Middle frontal gyrus (tissue), 1 donor: Measurements from ENCODE around the gene TSHZ1.

Experiments
- DNase-seq: peaks from one replicate; pipeline ENCODE4 v3.0.0-alpha.2; 2015; ENCODE audit warnings: low spot score; ENCODE audit errors: extremely low spot score

Gene TSHZ1

DNA sequence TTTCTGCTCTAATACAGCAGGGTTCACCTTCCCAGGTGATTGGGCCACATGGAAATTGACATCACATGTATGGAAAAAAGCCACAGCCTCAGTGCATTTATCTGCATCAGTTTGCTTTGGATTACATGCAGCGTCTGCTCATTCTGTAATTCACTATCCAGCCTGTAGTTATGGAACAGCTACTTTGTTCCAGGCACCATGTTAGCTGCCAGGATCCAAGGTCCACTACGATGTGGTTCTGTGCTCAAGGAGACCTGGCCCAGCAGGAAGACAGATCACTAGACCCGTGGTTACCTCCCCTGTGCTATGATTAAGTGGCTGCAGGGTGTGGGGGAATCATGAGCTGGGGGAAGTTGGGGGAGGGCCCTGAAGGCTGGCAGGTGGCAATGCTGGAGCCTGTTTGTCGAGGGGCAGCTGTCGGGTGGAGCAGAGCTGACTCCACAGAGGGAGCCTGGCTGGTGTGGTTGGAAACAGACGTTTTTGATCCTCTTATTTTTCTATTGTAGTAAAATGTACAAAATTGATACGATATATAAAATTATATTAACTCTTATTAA is 58.6 kb downstream of the TSHZ1 start:
- DNase-seq, result no peak

DNA sequence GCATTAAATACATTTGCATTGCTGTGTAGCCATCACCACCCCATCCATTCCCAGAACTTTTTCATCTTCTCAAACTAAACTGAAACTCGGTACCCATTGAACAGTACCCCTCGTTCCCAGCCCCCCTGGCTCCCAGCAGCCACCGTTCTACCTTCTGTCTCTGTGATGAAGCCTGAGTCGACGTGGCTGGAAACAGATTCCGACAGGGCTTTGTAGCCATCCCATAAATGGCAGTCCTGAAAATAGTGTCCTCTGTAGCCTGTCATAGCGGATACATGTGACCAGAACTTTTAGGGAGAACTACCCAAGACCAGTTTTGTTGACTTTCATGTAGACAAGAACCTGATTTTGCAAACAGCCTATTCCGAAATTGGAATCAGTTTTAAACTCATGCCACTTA is 59.1 kb downstream of the TSHZ1 start:
- DNase-seq, result no peak

DNA sequence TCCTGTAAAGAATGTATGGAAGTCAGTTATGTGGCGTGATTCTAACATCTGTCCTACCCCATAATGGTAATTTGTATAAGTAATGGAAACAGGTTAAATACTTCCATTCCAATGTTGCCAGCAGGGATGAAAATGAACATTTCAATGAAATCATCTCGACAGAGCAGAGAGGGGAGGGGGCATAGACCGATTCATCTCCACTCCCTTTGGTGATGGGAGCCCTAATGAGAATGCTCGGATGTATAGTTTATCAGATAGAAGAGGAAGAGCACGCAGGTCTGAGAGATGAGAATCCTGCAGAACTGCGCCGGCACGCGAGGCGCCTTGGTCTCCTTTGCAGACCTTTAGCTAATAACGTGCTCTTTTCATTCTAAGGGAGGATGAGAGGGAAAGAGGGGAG is 61.4 kb downstream of the TSHZ1 start:
- DNase-seq, result no peak

DNA sequence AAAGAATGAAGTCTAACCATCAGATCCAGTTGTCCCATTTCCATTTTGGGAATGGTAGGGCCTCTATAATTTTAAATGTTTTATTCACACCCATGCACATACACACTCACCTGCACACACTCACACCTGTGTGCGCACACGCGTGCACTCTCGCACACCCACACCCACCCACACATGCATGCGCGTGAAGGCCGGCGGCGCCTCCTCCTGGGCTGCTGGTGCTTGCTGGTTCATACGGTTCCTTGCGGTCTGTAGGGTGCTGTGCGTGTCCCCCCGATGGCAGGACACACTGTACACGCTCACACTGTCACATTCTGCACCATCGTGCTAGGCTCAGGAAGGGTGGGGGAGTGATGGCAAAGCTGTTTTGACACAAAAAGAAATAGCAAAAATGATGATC is 63.2 kb downstream of the TSHZ1 start:
- DNase-seq, result no peak

DNA sequence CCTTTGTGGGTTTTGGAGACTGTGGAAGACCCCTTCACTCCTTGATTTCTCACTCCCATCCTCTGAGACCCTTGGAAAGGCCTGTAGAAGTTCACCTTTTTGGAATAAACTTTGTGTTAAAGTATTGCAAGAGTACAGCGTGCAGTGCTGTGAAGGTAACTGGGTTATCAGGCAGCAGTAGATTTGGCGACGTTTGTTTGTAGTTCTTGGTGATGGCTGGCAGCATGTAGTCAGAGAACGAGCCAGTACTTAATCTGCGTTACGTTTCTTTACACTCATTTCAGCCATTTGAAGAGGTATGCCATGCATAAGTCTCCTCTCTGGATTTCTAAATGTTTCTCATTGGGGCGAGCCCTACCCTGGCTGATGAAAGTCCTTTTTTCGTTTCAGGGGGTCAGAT is 64.6 kb downstream of the TSHZ1 start:
- no peak for DNase-seq

DNA sequence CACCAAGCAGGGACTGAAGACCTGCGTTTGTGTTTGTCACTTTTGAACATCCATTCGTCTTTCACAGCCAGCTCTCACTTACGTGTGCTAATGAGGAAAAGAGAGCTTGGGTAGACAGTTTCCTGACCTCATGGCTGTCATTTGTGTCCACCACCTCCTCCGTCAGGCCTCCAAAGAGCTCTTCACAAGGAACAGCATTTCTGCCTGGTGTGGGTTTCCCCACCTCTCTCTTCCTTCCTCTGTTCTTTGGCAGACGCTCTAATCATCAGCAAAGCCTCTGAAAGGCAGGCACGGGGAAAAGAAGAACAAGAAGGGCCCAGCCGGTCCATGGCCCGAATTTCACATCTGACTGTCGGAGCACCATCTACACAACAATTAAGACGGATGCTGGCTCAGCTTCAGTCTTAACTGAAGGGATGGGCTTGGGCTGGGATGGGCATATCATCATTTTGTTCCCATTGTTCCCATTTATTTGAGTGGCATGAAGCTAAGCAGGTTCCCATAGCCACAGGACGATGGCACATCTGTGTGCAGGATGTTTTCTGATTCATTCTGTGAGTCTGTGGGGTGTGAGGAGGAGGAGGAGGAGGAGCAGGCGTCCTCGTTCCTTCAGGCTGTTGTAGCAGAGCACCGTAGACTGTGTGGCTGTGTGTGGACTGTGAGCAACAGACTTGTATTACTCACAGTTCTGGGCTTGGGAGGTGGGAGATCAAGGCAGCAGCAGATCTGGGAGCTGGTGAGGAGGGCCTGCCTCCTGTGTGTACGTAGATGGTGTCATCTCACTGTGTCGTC is 66.4 kb downstream of the TSHZ1 start:
- DNase-seq, result no peak

DNA sequence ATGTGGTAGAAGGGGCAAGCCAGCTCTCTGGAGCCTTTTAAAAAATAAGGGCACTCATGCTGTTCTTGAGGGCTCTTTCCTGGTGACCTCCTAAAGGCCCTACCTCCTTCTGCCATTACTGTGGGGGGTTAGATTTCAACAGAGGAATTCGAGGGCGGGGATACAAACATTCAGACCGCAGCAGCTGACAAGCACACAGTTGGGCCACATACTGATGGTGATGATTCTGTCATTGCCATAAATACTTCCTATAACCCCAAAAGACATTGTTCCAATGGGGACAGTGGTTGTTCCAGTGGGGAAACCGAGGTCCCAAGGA is 67.0 kb downstream of the TSHZ1 start:
- no peak for DNase-seq

DNA sequence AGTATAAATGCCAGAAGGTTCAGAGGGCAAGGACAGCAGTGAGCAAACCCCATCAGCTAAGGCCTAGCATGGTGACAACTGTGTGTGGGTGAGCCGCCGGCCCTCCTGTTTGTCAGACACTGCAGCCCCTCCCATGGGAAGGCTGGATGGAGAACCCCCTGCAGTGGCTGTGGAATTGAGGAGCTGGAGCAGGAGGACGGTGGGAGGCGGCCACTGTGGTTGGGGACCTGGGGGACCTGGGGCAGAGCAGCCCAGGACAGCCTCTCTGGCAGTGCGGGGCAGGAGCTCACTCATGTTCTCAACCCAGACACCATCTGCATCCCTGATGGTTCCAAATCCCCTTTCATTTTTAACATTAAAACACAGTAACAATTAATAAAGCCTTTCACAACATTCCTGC is 68.8 kb downstream of the TSHZ1 start:
- no peak for DNase-seq

DNA sequence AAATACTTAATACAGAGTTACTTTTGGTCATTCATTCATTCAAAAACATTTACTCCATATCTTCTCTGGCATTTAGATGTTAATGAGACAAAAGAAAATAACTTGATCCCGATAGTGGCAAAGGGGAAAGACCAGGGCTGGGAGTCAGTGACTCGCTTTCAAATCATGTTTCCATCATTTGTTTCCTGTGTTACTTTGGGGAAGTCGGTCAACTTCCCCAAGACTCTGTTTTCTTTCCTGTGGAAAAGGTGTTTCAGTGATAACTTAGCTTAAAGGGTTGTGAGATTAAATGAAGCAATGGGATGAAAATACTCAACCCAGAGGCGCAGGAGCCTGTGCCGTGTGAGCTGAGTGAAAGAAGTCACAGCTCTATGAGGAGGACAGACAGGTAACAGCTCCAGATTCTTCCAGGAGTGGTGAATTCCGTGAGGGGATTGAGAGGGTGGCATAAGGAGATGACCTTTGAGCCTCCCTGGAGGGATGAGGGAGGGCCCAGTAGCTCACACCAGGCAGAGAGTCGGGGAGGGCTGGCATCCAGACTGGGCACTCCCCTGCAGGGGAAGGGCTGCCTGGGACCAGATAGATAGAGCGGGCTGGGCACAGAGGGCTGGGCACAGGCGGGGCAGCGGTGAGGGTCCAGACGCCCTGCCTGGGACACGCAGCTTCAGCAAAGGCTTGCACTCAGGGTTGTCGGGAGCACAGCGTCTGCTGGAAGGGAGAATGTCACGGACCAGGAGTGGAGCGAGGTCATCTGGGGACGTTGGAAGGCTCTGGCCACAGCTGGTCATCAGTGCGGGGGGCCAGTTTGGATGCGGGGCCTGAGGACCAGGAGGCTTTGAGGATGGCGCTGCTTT is 70.1 kb downstream of the TSHZ1 start:
- DNase-seq, result no peak

DNA sequence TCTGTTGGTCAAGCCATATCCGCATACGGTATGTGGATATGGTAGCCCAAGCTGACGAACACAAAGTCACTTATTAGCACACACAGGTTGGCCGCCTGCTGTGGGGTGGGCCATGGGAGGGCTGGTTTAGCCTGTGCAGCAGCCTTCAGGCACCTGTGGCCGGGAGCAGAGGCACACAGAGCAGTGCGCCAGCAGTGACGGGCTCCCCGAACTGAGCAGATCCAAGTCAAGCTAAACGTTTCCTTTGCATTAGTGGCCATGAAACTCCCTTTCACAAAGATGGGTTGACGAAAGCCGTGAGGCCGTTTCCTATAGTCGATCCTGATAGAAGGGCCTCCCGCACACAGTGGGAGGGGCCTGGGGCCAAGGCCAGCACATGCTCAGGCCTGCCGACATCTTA is 72.1 kb downstream of the TSHZ1 start:
- DNase-seq, result no peak

DNA sequence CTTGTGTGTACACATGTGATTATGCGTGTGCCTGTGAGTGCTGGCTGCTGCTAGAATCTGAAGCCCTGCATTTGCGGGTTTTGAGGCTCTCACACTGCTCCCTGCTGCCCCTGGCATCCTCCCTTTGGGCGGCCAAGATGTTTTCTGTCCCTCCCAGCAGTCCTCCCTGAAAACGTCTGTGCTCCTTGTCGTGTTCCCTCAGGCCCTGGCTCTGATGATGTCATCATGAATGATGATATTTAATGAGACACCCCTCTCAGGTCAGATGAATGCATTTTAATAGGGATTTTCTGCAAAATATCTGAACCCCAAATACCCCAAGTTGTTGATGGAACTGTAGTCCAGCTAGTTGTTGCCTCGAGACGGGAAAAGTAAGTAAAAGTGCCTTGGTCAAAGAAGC is 73.1 kb downstream of the TSHZ1 start:
- DNase-seq, result no peak

DNA sequence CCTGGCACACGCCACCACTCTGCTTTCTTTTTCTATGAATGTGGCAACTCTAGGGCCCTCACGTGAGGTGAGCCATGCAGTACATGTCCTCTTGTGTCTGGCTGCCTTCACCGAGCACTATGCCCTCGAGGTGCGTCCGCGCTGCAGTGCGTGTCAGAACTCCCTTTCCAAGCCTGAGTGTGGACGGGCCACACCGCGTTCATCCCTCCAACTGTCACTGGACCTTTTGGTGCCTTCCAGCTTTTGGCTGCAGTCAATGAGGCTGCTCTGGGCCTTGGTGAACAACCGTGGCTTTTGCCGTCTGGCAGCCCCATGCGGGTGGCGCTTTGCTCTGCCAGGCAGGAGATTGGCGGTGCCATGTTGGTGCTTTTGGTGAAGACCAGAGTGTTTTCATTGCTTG is 74.0 kb downstream of the TSHZ1 start:
- DNase-seq, result no peak

DNA sequence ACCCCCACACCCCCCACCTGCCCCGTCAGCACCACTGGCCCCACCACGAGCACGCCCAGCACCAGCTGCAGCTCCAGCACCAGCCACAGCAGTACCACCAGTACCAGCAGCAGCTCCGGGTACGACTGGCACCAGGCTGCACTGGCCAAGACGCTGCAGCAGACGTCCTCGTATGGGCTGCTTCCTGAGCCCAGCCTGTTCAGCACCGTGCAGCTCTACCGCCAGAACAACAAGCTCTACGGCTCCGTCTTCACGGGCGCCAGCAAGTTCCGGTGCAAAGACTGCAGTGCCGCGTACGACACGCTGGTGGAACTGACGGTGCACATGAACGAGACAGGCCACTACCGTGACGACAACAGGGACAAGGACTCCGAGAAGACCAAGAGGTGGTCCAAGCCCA is 75.3 kb downstream of the TSHZ1 start:
- DNase-seq, result no peak

DNA sequence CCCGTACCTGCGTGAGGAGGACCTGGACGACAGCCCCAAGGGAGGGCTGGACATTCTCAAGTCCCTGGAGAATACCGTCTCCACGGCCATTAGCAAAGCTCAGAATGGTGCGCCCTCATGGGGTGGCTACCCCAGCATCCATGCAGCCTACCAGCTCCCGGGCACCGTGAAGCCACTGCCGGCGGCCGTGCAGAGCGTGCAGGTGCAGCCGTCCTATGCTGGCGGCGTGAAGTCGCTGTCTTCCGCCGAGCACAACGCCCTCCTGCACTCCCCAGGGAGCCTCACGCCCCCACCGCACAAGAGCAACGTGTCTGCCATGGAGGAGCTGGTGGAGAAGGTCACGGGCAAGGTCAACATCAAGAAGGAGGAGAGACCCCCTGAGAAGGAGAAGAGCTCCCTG is 76.4 kb downstream of the TSHZ1 start:
- DNase-seq, result no peak

DNA sequence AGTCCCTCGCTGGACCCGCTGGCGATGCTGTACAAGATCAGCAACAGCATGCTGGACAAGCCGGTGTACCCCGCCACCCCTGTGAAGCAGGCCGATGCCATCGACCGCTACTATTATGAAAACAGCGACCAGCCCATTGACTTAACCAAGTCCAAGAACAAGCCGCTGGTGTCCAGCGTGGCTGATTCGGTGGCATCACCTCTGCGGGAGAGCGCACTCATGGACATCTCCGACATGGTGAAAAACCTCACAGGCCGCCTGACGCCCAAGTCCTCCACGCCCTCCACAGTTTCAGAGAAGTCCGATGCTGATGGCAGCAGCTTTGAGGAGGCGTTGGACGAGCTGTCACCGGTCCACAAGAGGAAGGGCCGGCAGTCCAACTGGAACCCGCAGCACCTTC is 77.1 kb downstream of the TSHZ1 start:
- no peak for DNase-seq

DNA sequence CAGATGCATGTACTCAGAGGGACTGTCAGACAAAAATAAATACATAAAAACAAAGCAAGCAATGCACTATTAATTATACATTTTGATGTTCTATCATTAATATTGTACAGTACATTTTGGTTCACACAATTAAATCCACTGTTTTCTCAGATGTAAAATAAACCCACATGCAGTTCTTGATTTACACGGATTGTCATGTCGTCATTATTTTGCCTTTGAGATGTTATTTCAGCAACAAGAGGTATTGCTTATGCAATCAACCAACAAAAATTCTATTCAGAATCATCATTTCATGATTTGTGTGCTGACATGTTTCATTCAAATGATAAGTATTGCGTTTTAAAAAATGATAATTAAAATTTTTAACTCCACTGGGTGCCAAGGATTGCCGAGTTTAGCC is 79.2 kb downstream of the TSHZ1 start:
- DNase-seq, result no peak

DNA sequence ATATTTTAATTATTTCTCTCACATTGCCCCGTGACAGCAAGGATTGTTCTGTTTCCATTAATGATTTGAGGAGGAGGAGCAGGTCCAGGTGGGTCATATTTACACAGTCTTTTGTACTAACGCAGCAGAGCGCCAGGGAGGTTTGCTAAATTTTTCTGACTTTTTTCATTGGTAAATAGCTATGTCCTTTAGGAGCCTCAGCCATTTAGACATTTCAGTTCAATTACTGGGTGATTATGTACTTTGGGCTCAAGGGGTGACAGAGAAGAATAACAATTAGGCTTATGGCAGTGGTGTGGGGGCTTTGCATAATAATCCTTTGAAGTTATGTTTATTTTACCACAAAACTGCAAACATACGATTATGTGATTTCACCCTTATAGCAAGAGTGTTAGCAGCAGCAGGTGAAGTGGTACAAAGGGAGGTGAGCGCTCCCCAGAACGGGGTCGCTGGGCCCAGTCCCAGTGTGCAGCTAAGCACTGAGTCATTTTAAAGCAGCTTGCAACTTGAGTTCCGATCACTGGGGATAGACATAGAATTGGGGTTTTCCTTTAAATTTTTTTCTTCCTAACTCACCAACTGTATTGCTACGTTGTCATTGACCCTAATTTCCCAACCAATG is 80.3 kb downstream of the TSHZ1 start:
- DNase-seq, result no peak

DNA sequence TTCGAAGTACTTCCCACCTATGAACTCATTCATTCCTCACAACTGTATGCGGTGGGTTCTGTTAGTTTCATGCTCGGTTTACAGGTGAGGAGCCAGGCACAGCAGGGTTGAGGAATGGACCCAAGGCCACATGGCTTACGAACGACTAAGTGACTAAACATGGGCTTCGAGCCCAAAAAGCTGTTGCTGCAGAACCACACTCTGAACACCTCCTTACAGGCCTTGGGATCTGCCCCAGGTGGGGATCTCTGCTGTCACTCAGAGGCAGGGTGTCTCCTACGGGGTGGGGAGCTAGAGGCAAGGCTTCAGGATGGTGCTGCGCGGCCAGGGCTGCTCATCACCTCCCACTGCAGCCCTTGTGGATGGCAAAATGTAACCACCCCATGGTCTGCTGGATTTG is 80.9 kb downstream of the TSHZ1 start:
- no peak for DNase-seq

DNA sequence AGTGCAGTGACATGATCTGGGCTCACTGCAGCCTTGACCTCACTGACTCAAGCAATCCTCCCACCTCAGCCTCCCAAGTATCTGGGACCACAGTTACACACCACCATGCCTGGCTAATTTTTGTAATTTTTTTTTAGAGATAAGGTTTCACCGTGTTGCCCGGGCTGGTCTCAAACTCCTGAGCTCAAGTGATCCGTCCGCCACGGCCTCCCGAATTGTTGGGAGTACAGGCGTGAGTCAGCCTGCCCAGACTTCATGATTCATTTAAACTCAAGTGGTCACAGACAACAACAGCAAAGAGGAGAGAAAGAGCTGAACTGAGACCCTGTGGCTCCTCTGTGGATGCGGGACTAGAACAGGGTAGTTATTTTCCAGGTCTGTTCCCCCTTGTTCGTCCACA is 83.0 kb downstream of the TSHZ1 start:
- DNase-seq, result no peak

DNA sequence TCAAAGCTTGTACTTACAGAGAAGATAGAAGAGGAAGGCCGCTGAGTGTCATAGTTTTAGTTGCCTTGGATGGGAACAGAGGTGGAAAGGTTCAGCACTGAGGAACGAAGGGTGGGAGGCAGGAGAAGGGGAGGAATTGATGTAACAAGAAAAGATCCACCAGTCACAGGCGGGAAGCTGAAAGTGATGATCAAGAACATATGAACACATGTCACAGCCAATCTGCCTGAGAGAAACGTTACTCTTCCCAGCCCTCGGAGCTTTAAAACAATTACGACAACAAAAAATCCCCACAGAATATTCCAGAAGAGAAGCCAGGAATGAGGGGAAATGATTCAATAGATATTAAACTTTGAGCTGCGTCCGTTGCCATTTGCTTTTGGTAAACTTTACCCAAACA is 87.1 kb downstream of the TSHZ1 start:
- no peak for DNase-seq

DNA sequence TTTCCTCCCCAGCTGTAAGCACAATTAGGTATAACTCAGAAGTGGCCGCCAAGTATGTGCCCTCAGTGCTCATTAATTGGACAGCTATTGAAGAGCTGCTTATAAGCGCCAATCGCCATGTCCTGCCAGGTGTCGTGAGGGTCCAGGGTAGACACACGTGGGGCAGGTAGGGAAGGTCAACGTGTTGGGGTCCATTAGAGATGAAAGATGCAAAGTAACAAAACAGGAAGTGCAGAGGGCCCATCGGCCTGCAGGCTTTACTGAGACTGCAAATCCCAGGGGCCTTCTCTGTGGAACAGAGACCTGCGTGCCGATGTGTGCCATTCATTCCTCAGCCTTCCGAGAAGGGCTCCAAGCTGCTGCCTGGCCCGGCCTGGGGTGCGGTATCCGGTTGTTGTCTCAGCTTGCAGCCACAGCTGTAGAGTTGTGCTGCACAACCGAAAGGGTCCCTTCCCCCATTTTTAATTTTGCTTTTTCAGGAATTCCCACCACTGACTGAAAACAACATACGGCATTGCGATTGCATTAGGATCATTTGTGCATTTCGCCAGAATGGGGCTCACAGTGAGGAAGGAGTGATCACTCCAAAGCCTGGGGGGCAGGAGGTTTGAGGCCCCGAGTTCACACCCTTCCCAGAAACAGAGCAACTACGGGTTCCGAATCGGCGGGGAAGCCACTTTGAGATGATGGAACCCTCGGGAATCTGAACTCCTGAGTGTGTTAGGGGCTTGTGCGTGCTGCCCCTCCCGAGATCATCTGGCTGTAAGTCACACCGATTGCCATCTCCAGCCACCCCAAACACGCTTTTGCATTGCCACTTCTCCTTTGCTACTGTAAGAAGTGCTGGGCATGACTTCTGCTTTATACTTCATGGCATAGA is 94.3 kb downstream of the TSHZ1 start:
- no peak for DNase-seq
